ENCODE results near the gene PLEKHA6. TPM values are rescaled to one million over a fixed set of nuclear protein-coding genes. Genes with fewer than 3 reads are reported as not detected.

Gene PLEKHA6
- total and polyA plus RNA-seq, 10 donors: 0.47 to 6.5 (median 2.7) TPM

DNA sequence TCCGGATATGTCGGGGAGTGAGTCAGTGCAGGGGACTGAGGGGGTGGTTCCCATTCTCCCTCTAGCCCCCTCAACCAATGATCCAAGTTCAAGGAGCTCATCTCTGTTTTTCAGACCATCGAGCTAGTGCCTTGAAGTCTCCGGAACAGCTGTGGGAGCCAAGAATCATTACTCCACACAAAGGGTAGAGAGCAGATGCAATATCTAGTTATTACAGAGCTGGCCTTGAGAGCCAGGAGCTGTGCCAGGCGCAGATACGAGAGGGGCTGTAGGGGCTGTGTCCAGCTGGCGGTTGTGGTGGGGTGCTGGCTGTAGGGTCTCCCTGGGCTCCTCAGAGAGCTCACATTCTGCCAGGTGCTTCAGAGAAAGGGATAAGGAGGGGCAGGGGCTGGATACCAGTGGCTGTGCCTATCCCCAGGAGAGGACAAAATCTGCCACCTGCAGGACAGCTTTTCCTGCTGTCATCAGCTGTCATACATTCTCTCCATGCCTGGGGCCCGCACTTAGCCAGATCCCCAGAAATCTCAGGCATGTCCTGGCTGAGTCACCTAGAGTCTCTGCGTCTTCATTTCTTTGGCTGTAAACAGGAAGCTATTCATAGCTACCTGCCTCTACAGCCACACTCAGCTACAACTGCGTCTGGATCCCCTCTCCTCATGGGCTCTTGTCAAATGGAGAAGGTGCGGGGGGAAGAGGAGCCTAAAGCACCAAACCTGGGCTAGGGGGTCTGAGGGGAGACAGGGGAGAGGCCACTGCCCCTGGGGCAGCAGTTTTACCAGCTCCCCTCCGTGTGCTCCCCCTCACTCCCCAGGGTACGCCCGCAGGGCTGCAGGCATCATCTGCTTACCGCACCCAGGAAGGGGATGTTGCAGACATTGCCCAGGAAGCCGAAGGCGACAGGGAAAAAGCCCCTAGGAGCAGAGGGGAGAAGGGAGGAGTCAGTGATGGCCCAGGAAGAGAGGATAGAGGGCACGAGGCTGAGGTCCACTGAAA is 161.1 kb downstream of the PLEKHA6 start:
- H3K36me3 ChIP-seq: no peaks in the 10 kb centered on the region
- H3K9me3 ChIP-seq: no peaks in the 10 kb centered on the region
- DNase-seq: peak; percentile 16
- no peak overlapping the region for H3K27ac ChIP-seq
- H3K4me1 ChIP-seq: no peaks in the 10 kb centered on the region
- 58 to 72% (median 67%) methylated on average over 18 of the region's 18 CpGs for WGBS, 5 donors
- H3K27me3 ChIP-seq (replicated peaks in 1 of 7): peaks cover 0 to 64% (median 0%) of the 10 kb centered on the region in 7 donors
- TF ChIP-seq POLR2A (IDR thresholded peaks at IDR 0.05): no peak
- no peak for TF ChIP-seq CTCF (IDR thresholded peaks at IDR 0.05 in 8 of 11, conservative IDR thresholded peaks at IDR 0.05 in 3 of 11)
- no peak for TF ChIP-seq POLR2AphosphoS5 (IDR thresholded peaks at IDR 0.05)
- intact Hi-C loops (cut with DNase I; ENCODE audit: low total_unique reads): no loop called here
- H3K4me3 ChIP-seq: no peak overlapping the region

DNA sequence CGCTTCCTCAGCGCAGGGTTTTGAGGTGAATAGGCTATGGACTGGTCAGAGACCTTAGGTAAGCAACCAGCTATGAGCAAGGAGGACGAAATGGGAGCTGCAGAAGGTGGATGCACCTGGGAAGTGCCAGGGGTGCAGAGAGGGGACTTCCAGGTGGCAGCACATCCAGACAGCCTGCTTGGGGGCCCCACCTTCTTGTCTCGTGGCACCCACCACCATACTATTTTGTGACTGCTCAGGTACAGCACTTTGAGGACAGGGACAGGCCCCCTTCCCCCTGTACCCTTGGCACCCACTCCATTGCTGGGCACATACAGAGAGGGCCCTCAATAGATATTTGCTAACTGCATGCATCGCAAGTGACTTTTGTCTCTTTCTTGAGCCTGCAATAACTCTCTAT is 162.7 kb downstream of the PLEKHA6 start:
- peak; percentile 16 for DNase-seq
- H3K27ac ChIP-seq: no peak overlapping the region
- no peak overlapping the region for H3K4me3 ChIP-seq
- intact Hi-C loops (cut with DNase I; ENCODE audit: low total_unique reads): no loop called here
- H3K9me3 ChIP-seq: no peaks in the 10 kb centered on the region
- no peaks in the 10 kb centered on the region for H3K36me3 ChIP-seq
- H3K27me3 ChIP-seq (replicated peaks in 1 of 7): peaks cover 0 to 61% (median 0%) of the 10 kb centered on the region in 7 donors
- H3K4me1 ChIP-seq: no peaks in the 10 kb centered on the region
- no peak for TF ChIP-seq POLR2AphosphoS5 (IDR thresholded peaks at IDR 0.05)
- no peak for TF ChIP-seq CTCF (IDR thresholded peaks at IDR 0.05 in 8 of 11, conservative IDR thresholded peaks at IDR 0.05 in 3 of 11)
- TF ChIP-seq POLR2A (IDR thresholded peaks at IDR 0.05): no peak
- 67 to 87% (median 75%) methylated on average over 5 of the region's 5 CpGs for WGBS, 5 donors

- Histone ChIP-seq H3K27ac (no peak within 1 kb of the TSS), H3K36me3 (no peaks in the 10 kb centered on the region), H3K27me3 (replicated peaks in 1 of 7) (peaks cover 0 to 67% (median 3%) of the 10 kb centered on the region in 7 donors), H3K4me1 (no peaks in the 10 kb centered on the region), H3K4me3 (no peak within 1 kb of the TSS), H3K9me3 (no peaks in the 10 kb centered on the region)
- DNase-seq: peak; percentile 61
- intact Hi-C loops (cut with DNase I; ENCODE audit: low total_unique reads): no loop called here
- no peak for TF ChIP-seq POLR2AphosphoS5 (IDR thresholded peaks at IDR 0.05)
- TF ChIP-seq POLR2A (IDR thresholded peaks at IDR 0.05): no peak
- no peak for TF ChIP-seq CTCF (IDR thresholded peaks at IDR 0.05 in 8 of 11, conservative IDR thresholded peaks at IDR 0.05 in 3 of 11)
- 66 to 75% (median 72%) methylated on average over 15 to 18 of the region's 18 CpGs for WGBS, 5 donors
Measured at GRCh38 chr1:204196068-204196795, 163.5 kb downstream of the PLEKHA6 start, which contains the start of gene KISS1. KISS1 (minus strand) TSS chr1:204196491; CDS start chr1:204192876, 3,615 bp downstream.
